ENCODE data around the gene SFSWAP. TPM values are rescaled to one million over a fixed set of nuclear protein-coding genes. Genes with fewer than 3 reads are reported as not detected.

The SFSWAP gene
- total RNA-seq, 1 experiment from 2014 or later, result 48.1 TPM

DNA sequence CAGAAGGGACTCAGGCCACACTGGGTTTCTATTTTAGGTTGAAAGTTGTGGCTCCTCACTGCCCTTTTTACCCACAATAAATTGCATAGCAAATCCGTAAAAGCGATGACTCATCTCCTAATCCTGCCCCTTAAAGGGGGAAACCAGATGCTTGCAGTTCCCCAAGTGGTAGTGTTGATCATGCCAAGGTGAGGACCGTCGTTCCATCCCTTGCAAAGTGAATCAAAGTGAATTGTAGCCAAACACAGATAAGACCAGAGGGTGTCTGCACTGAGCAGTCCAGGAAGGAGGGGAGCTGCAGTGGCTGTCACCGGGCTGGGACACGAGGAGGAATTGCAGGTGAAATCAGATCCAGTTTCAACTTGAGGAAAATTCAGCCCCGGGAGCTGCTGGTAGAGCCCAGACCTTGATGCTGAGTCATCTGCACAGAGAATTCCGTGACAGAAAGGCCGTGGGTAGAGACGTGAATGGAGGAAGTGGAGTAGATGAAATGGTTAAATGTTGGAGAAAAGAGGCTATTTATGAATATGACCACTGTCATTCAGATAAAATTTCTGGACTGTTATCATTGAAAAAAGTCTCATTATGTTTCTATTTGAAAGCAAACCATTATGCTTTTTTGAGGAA lies 73.1 kb downstream of the SFSWAP start:
- peaks cover 27 to 28% of the 10 kb centered on the region in 2 experiments for H3K4me1 Mint-ChIP-seq
- no peak overlapping the region for H4K91ac ChIP-seq (ENCODE audit: insufficient read length, low read depth, low read length)
- H4K20me1 ChIP-seq (ENCODE audit: control insufficient read depth, insufficient read depth, insufficient read length), result no peaks in the 10 kb centered on the region
- H2BK15ac ChIP-seq (ENCODE audit: low read depth, low read length), result no peak overlapping the region
- peaks cover 20 to 53% (median 38%) of the 10 kb centered on the region in 3 experiments for H3K36me3 Mint-ChIP-seq (ENCODE audit: insufficient read depth in 1 of 3, low read depth in 3 of 3)
- H4K5ac ChIP-seq (ENCODE audit: insufficient read length, low read depth, low read length), result no peak overlapping the region
- H3K4me3 Mint-ChIP-seq, result no peak overlapping the region; a peak in 1 of 5 replicates
- H2BK12ac ChIP-seq (ENCODE audit: insufficient read length, low read depth, low read length), result no peak overlapping the region
- H2BK20ac ChIP-seq (ENCODE audit: low read depth, low read length, poor library complexity, severe bottlenecking), result no peak overlapping the region
- no peaks in the 10 kb centered on the region for H3K27me3 Mint-ChIP-seq (ENCODE audit: low read depth)
- peaks cover 6% of the 10 kb centered on the region; the same call in 1 of the 2 replicates for H3K4me1 ChIP-seq (ENCODE audit: insufficient read depth, low read length)
- no peak overlapping the region for H3K4ac ChIP-seq (ENCODE audit: low read depth, low read length)
- no peaks in the 10 kb centered on the region for H3K27me3 ChIP-seq (ENCODE audit: insufficient read depth, low read length)
- H3K79me1 ChIP-seq (ENCODE audit: insufficient read depth, low read depth, low read length, poor library complexity, severe bottlenecking), result no peaks in the 10 kb centered on the region
- H3K23me2 ChIP-seq (ENCODE audit: insufficient read length, low read depth, low read length, poor library complexity, severe bottlenecking), result no peaks in the 10 kb centered on the region
- peak overlapping the region; percentile 60 to 81 (median 69); a peak in 6 of 7 replicates for H3K27ac Mint-ChIP-seq
- H3K9ac ChIP-seq (ENCODE audit: extremely low read depth, insufficient read length, low read length), result no peak overlapping the region
- H4K8ac ChIP-seq (replicated peaks; ENCODE audit: insufficient read length, low read depth, low read length), result no peak overlapping the region
- peak; percentile 72 for DNase-seq
- no peak overlapping the region for H3K4me2 ChIP-seq (ENCODE audit: insufficient read depth, insufficient read length, low read length)
- no peak overlapping the region for H3K27ac ChIP-seq (ENCODE audit: insufficient read length, low read depth, low read length)
- H3K14ac ChIP-seq (ENCODE audit: insufficient read depth, low read length), result no peak overlapping the region
- WGBS (ENCODE audit: extremely low coverage, insufficient read length, low lambda C conversion rate), result no CpG with 5 or more reads among the region's 10 CpGs
- H2AK5ac ChIP-seq (ENCODE audit: insufficient read length, low read length), result no peak overlapping the region
- TF ChIP-seq, protein P1, sequence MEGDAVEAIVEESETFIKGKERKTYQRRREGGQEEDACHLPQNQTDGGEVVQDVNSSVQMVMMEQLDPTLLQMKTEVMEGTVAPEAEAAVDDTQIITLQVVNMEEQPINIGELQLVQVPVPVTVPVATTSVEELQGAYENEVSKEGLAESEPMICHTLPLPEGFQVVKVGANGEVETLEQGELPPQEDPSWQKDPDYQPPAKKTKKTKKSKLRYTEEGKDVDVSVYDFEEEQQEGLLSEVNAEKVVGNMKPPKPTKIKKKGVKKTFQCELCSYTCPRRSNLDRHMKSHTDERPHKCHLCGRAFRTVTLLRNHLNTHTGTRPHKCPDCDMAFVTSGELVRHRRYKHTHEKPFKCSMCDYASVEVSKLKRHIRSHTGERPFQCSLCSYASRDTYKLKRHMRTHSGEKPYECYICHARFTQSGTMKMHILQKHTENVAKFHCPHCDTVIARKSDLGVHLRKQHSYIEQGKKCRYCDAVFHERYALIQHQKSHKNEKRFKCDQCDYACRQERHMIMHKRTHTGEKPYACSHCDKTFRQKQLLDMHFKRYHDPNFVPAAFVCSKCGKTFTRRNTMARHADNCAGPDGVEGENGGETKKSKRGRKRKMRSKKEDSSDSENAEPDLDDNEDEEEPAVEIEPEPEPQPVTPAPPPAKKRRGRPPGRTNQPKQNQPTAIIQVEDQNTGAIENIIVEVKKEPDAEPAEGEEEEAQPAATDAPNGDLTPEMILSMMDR (conservative IDR thresholded peaks at IDR 0.05), result no peak
- no peak overlapping the region for H2AFZ ChIP-seq (ENCODE audit: low read length)
- no peak overlapping the region for H2BK120ac ChIP-seq (ENCODE audit: low read depth, low read length, poor library complexity, severe bottlenecking)
- no peak overlapping the region for H3K23ac ChIP-seq (ENCODE audit: insufficient read length, low read depth, low read length)
- H3K56ac ChIP-seq (ENCODE audit: insufficient read length, low read depth, low read length), result no peak overlapping the region
- H3K18ac ChIP-seq (ENCODE audit: insufficient read length, low read depth, low read length), result no peak overlapping the region
- no peak overlapping the region for H2BK5ac ChIP-seq (ENCODE audit: insufficient read length, low read length)
- no peak overlapping the region for H3T11ph ChIP-seq (ENCODE audit: low read length)
- H3K9me3 Mint-ChIP-seq, result no peaks in the 10 kb centered on the region
- no peaks in the 10 kb centered on the region for H3K9me3 ChIP-seq (ENCODE audit: control insufficient read depth, low read depth, low read length)
- no peaks in the 10 kb centered on the region for H3K79me2 ChIP-seq (ENCODE audit: insufficient read depth, low read length)

All from H9 (cell line).